Gastrocnemius medialis (tissue), 4 donors: Measurements from ENCODE around the gene CLHC1. TPM values are rescaled to one million over a fixed set of nuclear protein-coding genes. Genes with fewer than 3 reads are reported as not detected.

Experiments
- ATAC-seq, 2 donors: fragments of 150-250 bp; one replicate each; pipeline ENCODE4 v1.9.1; 2016
- DNase-seq, 2 donors: peaks; one replicate each; pipeline ENCODE4 v3.0.0-alpha.2; 2019
- H3K27ac ChIP-seq, 4 donors: fragments of 200-600 bp; sonication (generic); 1 replicate in 1 of 4; 2 replicates in 3 of 4; pipeline ENCODE4 v1.5.1; 2016 to 2018; ENCODE audit warnings: mild to moderate bottlenecking in 2 of 4, moderate library complexity in 1 of 4
- H3K27me3 ChIP-seq, 3 donors: fragments of 200-600 bp; sonication (generic) in 2 of 3; 1 replicate in 1 of 3; 2 replicates in 2 of 3; pipeline versions ENCODE4 v1.5.1 to v1.6.0; 2016 to 2019; ENCODE audit warnings: mild to moderate bottlenecking in 1 of 3, moderate library complexity in 1 of 3
- H3K36me3 ChIP-seq, 2 donors: fragments of 200-600 bp; sonication (generic) in 1 of 2; one replicate each; pipeline ENCODE4 v1.5.1; 2017 to 2018
- H3K4me1 ChIP-seq, 2 donors: fragments of 200-600 bp; sonication (generic) in 1 of 2; one replicate each; pipeline ENCODE4 v1.5.1; 2016 to 2017; ENCODE audit warnings: mild to moderate bottlenecking in 2 of 2
- H3K4me3 ChIP-seq, 4 donors: fragments of 200-600 bp; sonication (generic) in 3 of 4; 1 replicate in 1 of 4; 2 replicates in 3 of 4; pipeline ENCODE4 v1.5.1; 2016 to 2019; ENCODE audit warnings: mild to moderate bottlenecking in 2 of 4
- H3K9me3 ChIP-seq, 3 donors: fragments of 200-600 bp; sonication (generic) in 2 of 3; 1 replicate in 1 of 3; 2 replicates in 2 of 3; pipeline ENCODE4 v1.5.1; 2016 to 2019
- POLR2A ChIP-seq, 2 donors: fragments of 450-650 bp; IDR thresholded peaks; one replicate each; pipeline ENCODE4 v1.6.1; 2017; ENCODE audit warnings: antibody characterized with exemption in 2 of 2, mild to moderate bottlenecking in 2 of 2, moderate library complexity in 2 of 2
- in situ Hi-C, 4 donors: fragments of 200-750 bp; cut with MboI; loops; one replicate each; pipeline versions ENCODE4 v1.15.0 to v1.8.0; 2017; ENCODE audit warnings: low sequenced_read_pairs in 4 of 4
- intact Hi-C: fragments of 100-400 bp; cut with DNase I; formaldehyde crosslinking; loops from one replicate; pipeline ENCODE4 v1.15.1; 2023; ENCODE audit warnings: low total_unique reads
- total RNA-seq, 4 donors: library from RNA; depleted of rRNA; stranded (reverse); fragments of >200 nt; gene quantifications; one replicate each; pipeline versions ENCODE4 v1.1.0 to v1.2.3, GENCODE V29; 2016
- TF ChIP-seq, protein P1 (sequence below), 5 experiments: fragments of 450-650 bp in 3 of 5; fragments of 200-600 bp in 2 of 5; sonication (generic) in 2 of 5; IDR thresholded peaks in 4 of 5; conservative IDR thresholded peaks in 1 of 5; 1 replicate in 4 of 5; 2 replicates in 1 of 5; pipeline ENCODE4 v1.5.1; 2016 to 2019; ENCODE audit warnings: antibody characterized with exemption in 5 of 5, mild to moderate bottlenecking in 3 of 5, moderate library complexity in 3 of 5

Gene CLHC1
- total RNA-seq, 4 donors from 2014 or later = 0.46 to 4.9 (median 0.85) TPM; not detected in 1

DNA sequence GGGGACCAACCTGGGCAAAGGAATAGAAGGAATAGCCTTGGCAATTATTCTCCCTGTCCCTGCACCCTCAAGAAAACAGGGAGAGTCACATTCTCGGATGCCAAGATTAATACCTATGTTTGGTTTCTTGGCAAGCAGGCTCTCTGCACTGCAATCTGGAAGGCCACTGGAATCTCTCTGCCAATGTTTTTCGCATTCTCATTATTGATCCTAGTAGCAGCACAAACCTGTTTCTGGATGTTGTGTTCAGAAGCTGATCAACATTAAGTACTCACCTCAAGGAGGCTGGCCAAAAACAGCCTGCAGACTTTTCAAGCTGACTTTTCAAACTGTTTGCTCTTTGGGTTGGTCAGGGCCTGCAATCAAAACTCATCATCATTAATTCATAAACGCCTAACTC is 62.2 kb downstream of the CLHC1 start:
- H3K27me3 ChIP-seq = no peaks in the 10 kb centered on the region
- no peaks in the 10 kb centered on the region for H3K36me3 ChIP-seq
- intact Hi-C loops = loop anchor here (2.0 kb wide), 1 partner anchor 121 kb away; no protein-coding TSS in a partner anchor
- no peak overlapping the region for H3K27ac ChIP-seq
- in situ Hi-C loops = loop anchor here (5.0 to 25.0 kb wide), 5 partner anchors 125 to 283 kb away; no protein-coding TSS in a partner anchor
- no peak overlapping the region for H3K4me3 ChIP-seq
- DNase-seq (no peak), ATAC-seq (no peak)
- peaks cover 0 to 8% of the 10 kb centered on the region in 2 donors for H3K4me1 ChIP-seq
- TF ChIP-seq, protein P1, sequence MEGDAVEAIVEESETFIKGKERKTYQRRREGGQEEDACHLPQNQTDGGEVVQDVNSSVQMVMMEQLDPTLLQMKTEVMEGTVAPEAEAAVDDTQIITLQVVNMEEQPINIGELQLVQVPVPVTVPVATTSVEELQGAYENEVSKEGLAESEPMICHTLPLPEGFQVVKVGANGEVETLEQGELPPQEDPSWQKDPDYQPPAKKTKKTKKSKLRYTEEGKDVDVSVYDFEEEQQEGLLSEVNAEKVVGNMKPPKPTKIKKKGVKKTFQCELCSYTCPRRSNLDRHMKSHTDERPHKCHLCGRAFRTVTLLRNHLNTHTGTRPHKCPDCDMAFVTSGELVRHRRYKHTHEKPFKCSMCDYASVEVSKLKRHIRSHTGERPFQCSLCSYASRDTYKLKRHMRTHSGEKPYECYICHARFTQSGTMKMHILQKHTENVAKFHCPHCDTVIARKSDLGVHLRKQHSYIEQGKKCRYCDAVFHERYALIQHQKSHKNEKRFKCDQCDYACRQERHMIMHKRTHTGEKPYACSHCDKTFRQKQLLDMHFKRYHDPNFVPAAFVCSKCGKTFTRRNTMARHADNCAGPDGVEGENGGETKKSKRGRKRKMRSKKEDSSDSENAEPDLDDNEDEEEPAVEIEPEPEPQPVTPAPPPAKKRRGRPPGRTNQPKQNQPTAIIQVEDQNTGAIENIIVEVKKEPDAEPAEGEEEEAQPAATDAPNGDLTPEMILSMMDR (IDR thresholded peaks at IDR 0.05 in 4 of 5, conservative IDR thresholded peaks at IDR 0.05 in 1 of 5) = no peak
- no peak for TF ChIP-seq POLR2A (IDR thresholded peaks at IDR 0.05)
- H3K9me3 ChIP-seq = no peaks in the 10 kb centered on the region

DNA sequence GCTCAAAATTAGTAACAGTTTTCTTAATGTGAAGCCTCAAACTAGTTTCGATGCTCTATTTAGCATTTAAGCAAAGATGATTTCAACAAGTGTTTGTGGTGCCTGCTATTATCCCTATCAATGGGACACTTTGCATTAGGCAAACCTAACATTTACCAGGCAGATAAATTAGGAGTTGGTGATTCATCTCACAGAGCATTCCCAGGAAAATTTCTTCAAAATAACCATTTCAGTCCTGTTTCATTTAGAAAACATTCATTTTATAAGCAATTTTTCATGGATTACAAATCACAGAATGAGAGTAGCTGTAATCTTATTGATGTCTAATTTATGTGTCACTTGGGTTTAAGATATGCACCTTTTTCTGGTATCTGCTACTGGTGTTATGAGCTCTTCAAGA is 62.7 kb downstream of the CLHC1 start:
- Histone ChIP-seq H3K27me3 (no peaks in the 10 kb centered on the region), H3K27ac (no peak overlapping the region), H3K4me1 (peaks cover 0 to 8% of the 10 kb centered on the region in 2 donors), H3K4me3 (no peak overlapping the region), H3K36me3 (no peaks in the 10 kb centered on the region), H3K9me3 (no peaks in the 10 kb centered on the region)
- TF ChIP-seq, protein P1 (IDR thresholded peaks at IDR 0.05 in 4 of 5, conservative IDR thresholded peaks at IDR 0.05 in 1 of 5) = no peak
- no peak for TF ChIP-seq POLR2A (IDR thresholded peaks at IDR 0.05)
- ATAC-seq = no peak
- in situ Hi-C loops (loop anchor here in 3 of 4 donors (5.0 to 25.0 kb wide), 4 partner anchors 125 to 282 kb away; no protein-coding TSS in a partner anchor), intact Hi-C loops (loop anchor here (2.0 kb wide), 1 partner anchor 121 kb away; no protein-coding TSS in a partner anchor)
- no peak for DNase-seq

DNA sequence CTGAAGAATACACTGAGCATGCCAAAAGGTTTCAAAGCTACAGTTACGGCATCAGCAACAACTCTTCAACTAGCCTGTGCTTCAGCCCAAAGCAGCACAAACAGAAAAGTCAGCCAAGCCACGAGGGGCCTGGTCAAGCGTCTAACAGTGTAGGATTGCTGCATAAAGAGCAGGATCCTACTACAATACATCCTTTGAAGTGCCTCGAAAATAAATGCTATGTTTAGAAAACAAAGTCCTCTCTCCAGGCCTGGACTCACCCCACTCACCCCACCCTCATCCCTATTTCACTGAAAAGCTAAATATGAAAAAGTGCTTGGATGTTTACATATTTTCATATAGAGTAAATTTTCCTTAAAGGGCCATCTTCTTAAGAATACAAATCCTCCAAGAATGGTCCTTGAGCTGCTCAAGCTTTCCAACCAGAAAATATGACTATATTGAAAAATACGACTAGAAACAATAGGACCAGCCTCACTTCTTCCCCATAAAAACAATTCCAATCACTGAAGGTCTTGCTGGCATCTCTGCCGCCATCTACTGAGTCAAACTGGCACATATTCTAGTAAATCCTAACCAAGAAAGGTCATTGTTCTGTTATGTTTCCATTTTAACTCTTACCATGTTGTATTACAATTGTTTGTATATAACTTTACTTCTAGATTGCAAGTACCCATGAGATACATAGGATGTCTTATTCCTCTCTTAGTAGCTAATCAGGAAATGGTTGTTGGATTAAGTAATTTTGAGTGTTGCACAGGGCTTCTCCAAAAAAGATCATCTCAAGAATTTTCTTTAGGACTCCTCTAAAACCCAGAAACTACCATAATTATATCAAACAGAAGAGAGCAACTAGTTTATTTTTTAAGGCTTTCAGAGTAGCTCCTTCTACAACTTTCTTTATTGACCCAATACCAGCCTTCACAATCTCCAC is 63.6 kb downstream of the CLHC1 start:
- Histone ChIP-seq H3K4me1 (peaks cover 0 to 8% of the 10 kb centered on the region in 2 donors), H3K4me3 (no peak overlapping the region), H3K36me3 (no peaks in the 10 kb centered on the region), H3K27ac (peak overlapping the region in 1 of 4 donors; percentile 1), H3K27me3 (no peaks in the 10 kb centered on the region), H3K9me3 (no peaks in the 10 kb centered on the region)
- ATAC-seq = peak; percentile 75 to 79
- intact Hi-C loops (loop anchor here (2.0 kb wide), 1 partner anchor 120 kb away; no protein-coding TSS in a partner anchor), in situ Hi-C loops (loop anchor here in 3 of 4 donors (5.0 to 25.0 kb wide), 4 partner anchors 124 to 281 kb away; no protein-coding TSS in a partner anchor)
- peak in 1 of 2 donors; percentile 41 for DNase-seq
- TF ChIP-seq POLR2A (IDR thresholded peaks at IDR 0.05) = no peak
- TF ChIP-seq, protein P1 (IDR thresholded peaks at IDR 0.05 in 4 of 5, conservative IDR thresholded peaks at IDR 0.05 in 1 of 5) = peak; percentile 26 to 56 (median 52)

DNA sequence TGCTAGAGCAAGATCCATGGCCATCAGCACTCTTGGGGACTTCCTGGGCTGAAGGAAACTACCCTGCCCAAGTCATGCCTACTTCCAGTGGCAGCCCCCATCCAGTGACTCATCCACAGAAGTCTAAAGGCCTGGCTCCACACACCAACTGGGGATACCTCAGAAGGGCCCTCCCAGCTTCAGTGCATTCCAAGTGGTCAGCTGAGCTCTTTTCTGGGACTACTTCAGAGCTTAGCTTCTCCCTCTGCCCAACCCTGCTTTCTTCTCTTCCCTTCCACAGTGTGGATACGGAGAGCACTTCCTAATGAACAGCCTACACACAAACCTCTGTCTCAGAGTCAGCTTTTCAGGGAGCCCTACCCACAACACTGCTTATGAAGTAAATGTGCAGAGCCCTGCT is 66.5 kb downstream of the CLHC1 start:
- no peak overlapping the region for H3K4me3 ChIP-seq
- TF ChIP-seq, protein P1 (IDR thresholded peaks at IDR 0.05 in 4 of 5, conservative IDR thresholded peaks at IDR 0.05 in 1 of 5) = no peak
- TF ChIP-seq POLR2A (IDR thresholded peaks at IDR 0.05) = no peak
- in situ Hi-C loops = loop anchor here in 3 of 4 donors (5.0 to 25.0 kb wide), 4 partner anchors 121 to 278 kb away; no protein-coding TSS in a partner anchor
- no peak for ATAC-seq
- DNase-seq = no peak
- no peak overlapping the region for H3K27ac ChIP-seq
- no peaks in the 10 kb centered on the region for H3K36me3 ChIP-seq
- no peaks in the 10 kb centered on the region for H3K27me3 ChIP-seq
- no peaks in the 10 kb centered on the region for H3K9me3 ChIP-seq
- intact Hi-C loops = loop anchor here (2.0 kb wide), 1 partner anchor 151 kb away; no protein-coding TSS in a partner anchor
- peaks cover 0 to 8% of the 10 kb centered on the region in 2 donors for H3K4me1 ChIP-seq
